T-helper 22 cell (primary cell): ENCODE measurements around the gene ETV5.

Source experiments
- DNase-seq: peaks from one replicate; pipeline ENCODE4 v3.0.0-alpha.2; 2020; ENCODE audit warnings: low read depth

Gene ETV5

GRCh38 chr3:186095561-186096081, 13.3 kb downstream of the ETV5 start:
- no peak for DNase-seq

GRCh38 chr3:186094696-186095425, 14.0 kb downstream of the ETV5 start:
- no peak for DNase-seq

- DNase-seq: no peak
Observed at GRCh38 chr3:186094271-186094670, 14.6 kb downstream of the ETV5 start.

- DNase-seq: no peak
Observed at GRCh38 chr3:186093271-186093900, 15.5 kb downstream of the ETV5 start.

GRCh38 chr3:186092360-186093070, 16.4 kb downstream of the ETV5 start:
- DNase-seq: no peak

DNA sequence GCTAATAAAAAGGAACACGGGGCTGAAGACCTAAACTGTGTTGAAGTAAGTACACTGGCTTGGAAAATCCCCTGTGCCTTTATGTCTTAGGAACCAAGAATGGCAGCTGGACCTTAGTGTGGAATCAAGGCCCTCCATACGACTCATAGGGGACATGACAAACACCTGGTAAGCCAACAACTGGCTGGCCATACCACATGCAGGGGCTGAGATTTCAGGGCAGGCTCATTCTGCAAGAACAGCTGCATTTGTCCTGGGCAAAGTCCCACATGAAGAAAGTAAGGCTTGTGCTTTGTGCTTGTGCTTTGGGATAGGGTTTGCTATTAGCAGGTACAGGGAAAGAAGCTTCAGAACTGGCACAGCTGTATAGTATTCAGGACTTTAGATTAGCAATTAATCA, 18.0 kb downstream of the ETV5 start:
- no peak for DNase-seq

- no peak for DNase-seq
Observed at GRCh38 chr3:186088335-186088734, 20.6 kb downstream of the ETV5 start.

DNA sequence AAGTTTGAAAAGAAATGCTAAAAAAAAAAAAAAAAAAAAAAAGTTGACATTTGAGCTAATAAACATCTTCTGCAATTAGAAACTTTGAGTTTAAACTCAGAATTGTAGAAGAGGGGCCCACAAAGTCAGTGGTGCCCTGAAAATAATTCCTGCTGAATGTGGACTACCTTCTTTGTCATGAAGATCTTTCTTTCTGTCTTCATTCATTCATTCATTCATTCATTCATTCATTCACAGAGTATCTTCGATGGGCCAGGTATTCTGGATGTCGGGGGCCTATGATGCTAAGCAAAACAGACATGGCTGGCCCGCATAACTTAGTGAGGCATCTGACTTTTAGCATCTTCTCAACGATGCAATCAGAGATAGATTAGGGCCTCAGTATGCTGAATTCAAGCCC, 24.6 kb downstream of the ETV5 start:
- no peak for DNase-seq

DNA sequence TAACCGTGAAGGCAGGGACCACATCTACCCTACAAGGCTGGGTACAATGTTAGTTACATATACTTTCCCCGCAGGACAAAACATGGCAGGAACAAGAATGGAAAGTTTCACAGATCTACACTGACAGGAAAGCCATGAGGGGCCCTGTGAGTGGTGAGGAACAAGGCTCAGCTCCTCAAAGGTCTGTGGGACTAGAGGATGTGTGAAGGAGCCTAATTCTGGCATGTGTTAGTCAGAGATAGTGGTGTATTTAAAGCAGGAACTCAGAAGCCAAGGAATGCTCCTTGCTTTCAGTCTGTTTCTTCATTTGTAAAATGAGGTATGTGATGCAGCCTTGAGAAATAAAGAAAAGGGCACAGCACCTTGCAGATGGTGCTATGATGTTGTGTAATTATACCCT, 25.1 kb downstream of the ETV5 start:
- DNase-seq: no peak

DNA sequence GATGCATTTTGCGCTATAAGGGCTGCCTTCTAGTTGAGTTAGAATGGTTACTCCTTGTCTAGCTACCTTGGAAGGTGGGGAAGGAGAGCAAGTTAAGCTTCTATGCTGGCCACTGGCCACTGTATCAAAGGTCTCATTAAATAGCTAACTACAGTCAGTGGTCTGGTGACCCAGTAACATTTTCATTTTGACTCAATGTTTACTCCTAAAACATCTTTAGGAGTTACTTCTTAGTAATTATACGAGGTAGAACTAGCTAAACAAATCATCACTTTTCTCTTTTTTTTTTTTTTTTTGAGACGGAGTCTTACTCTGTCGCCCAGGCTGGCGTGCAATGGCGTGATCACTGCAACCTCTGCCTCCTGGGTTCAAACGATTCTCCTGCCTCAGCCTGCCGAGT, 26.7 kb downstream of the ETV5 start:
- no peak for DNase-seq

- DNase-seq: no peak
Observed at GRCh38 chr3:186081678-186082077, 27.2 kb downstream of the ETV5 start.

DNA sequence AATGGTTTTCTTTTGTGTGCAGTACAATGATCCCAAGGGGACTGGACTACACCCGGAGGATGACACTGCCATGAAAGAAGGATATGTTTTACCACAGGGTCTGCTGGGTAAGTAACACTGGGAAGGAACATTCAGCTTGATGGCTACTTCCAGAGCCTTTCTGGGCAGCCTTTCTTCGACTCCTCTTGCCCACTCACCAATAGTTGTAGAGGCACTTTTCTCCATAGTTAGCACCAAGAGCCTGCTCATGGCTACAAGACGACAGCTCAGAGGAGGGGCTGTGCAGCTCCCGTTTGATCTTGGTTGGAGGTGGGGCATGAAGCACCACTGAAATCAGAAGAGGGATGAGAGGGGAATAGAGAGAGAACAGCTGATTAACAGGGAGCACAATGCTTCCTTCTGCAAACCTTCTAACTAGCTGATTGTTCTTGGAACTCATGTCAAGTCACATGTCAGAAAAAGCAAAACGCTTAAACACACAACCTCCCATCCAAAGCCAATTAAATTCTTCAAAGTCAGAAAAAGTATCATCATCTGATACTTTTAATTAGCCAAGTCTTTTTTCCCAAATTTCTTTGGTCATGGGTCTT, 27.9 kb downstream of the ETV5 start:
- no peak for DNase-seq

DNA sequence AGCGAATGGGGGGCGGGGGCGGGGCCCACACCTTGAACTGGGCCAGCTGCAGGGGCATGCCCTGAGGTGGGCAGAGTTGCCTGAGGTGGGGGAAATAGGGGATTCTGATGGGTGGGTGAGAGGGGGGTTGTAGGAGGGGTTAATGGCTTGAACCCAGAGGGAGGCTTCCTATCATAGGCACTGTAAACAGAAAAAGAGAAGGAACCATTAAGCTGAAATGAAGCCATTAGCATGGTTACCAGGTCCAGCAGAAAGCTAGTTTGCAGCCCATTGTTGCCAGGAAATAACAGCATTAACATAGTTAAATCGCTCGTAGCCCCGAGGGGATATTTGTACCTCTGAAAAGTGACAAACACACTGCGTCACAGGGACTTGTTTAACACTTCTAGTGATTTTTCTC, 29.0 kb downstream of the ETV5 start:
- no peak for DNase-seq

GRCh38 chr3:186077466-186077865, 31.4 kb downstream of the ETV5 start:
- no peak for DNase-seq

GRCh38 chr3:186075931-186076567, 32.8 kb downstream of the ETV5 start:
- DNase-seq: no peak

DNA sequence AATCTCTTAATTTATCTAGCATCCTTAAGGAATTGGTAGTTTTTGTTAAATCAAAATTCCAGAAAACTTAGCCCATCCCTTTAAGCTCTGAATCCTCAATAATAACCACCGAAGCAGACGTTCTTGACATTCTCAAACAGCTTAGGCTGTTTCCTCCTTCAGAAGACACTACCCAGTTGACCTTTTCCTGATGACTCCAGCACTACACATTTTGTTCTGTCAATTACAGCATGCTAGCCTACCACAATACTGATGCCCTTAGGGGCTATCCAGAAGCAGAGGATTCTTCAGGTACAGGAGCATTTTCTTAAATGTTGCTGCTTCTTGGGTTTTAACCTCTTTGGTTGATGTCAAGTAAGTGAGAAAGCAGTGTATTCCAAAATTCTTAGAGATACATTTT, 33.4 kb downstream of the ETV5 start:
- no peak for DNase-seq

- DNase-seq: no peak
Observed at GRCh38 chr3:186073641-186074040, 35.2 kb downstream of the ETV5 start.

DNA sequence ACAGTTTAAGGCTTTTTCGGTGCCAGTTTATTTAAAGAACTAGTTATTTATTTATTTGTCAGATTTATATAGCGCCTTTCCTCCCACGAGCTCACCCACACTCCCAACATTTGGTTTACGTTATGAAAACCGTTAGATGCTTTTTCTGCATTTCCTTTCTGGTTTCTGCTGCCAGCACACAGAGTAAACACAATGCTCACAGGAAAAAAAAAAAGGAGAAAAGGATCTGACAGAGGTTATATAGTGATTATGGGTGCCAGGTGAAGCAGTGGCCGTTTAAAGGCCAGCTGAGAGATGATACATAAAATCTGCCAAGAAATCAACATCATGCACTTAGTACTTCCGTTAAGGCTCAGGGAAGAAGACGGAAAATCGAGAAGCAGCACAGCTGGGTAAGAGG, 37.9 kb downstream of the ETV5 start:
- DNase-seq: no peak

- no peak for DNase-seq
Observed at GRCh38 chr3:186070550-186070949, 38.3 kb downstream of the ETV5 start.

GRCh38 chr3:186070133-186070532, 38.8 kb downstream of the ETV5 start:
- DNase-seq: no peak

- no peak for DNase-seq
Observed at GRCh38 chr3:186069199-186069598, 39.7 kb downstream of the ETV5 start.

GRCh38 chr3:186068243-186068552, 40.7 kb downstream of the ETV5 start:
- DNase-seq: no peak
